ENCODE data around the gene NTSR1.

DNA sequence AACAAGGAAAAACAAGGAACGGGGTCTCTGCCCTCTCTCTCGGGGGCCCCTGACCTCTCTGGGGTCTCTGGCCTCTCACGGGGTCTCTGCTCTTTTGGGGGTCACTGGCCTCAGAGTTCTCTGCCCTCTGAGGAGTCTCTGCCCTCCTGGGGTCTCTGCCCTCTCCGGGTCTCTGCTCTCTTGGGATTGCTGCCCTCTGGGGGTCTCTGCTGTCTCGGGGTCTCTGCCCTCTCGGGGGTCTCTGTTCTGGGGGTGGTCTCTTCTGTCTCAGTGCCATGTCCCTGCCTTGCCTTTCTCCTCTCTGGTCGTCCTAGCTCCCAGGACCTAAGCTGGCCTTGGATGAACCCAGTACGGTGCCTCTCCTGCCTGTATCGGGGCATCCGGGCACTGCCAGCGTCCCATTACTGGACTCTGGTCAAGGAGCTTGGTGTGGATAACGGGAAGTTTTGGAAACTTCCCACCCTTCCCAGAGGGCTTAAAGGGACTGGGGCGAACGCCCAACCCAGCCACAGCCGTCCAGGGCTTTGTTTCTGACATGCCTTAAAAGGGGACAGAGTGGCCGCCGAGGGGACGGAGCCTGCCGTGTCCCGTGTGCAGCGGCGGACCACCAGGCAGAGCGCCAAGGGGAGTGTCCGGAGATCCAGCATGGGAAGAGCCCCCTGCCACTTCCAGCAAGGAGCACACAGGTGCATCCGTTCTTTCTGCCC is 62.9 kb downstream of the NTSR1 start:
- TF ChIP-seq, protein P1, sequence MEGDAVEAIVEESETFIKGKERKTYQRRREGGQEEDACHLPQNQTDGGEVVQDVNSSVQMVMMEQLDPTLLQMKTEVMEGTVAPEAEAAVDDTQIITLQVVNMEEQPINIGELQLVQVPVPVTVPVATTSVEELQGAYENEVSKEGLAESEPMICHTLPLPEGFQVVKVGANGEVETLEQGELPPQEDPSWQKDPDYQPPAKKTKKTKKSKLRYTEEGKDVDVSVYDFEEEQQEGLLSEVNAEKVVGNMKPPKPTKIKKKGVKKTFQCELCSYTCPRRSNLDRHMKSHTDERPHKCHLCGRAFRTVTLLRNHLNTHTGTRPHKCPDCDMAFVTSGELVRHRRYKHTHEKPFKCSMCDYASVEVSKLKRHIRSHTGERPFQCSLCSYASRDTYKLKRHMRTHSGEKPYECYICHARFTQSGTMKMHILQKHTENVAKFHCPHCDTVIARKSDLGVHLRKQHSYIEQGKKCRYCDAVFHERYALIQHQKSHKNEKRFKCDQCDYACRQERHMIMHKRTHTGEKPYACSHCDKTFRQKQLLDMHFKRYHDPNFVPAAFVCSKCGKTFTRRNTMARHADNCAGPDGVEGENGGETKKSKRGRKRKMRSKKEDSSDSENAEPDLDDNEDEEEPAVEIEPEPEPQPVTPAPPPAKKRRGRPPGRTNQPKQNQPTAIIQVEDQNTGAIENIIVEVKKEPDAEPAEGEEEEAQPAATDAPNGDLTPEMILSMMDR (conservative IDR thresholded peaks at IDR 0.05; ENCODE audit: low read depth, low read length) = no peak
- no peak for TF ChIP-seq EZH2 (IDR thresholded peaks at IDR 0.05; ENCODE audit: low read length, unreplicated experiment)
